HuH-7 (cell line): ENCODE measurements around the gene C6orf141.
A peak's percentile ranks its signal among the peaks of the same experiment; 100 is the strongest.

Experiments used
- DNase-seq: peaks from one replicate; pipeline ENCODE4 v3.0.0; 2011; ENCODE audit warnings: low spot score

Gene C6orf141

DNA sequence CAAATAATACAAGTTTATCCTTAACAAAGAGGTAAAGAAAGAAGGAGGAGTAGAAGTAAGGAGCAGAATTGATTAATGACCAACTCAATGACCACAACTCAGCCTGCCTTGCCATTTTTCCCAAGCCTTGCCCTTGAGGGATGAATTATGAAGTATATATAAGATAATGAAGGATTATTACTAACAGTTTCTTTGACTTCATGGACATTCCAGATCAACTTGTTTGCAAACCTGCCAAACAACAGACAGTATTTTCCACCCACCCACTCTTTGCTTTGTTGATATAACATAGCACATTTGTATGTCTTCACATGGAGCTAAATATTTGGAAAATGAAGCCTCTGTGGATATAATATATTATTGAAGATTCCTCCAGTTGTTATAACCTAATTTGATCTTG lies 9.9 kb upstream of the C6orf141 start:
- DNase-seq = no peak

DNA sequence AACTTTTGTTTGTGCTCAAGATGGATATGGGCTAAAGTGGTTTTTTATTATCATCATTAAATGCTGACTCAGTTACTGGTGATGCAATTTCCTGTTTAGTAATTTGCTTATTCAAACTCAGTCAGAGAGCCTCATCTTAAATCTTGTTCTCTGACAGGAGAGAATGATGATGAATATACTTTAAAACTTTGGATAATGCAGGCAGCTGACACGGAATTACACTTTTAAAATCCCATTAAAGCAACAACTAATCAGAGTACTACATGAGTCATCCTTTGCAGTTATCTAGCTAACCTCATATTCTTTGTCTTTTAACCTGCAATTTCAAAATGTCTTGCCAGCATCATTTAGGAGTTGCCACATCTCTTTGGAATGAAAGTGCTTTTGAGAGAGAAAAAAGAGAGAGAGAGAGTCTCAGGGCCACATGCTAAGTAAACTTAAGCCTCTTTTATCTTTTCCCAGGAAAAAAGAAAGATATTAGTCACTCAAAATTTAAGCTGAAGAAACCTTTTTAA lies 9.2 kb upstream of the C6orf141 start:
- no peak for DNase-seq

DNA sequence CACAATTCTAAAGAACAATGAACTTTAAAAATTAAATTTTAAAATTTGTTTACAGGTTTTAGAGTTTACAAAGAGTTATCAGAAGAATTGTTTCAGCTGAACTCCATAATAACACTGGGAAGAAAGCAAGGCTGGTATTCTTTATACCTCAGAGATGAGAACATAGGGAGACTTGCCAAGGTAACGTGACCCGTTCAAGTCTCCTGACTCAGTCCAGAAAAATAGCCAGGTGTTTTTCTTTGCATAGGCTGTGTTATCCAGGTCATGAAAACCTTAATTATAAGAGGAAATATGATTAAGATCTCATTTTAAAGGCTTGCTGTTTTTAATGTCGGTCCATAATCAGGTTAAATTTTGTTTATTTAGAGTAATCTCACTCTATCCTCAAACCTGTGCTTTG lies 8.5 kb upstream of the C6orf141 start:
- no peak for DNase-seq

DNA sequence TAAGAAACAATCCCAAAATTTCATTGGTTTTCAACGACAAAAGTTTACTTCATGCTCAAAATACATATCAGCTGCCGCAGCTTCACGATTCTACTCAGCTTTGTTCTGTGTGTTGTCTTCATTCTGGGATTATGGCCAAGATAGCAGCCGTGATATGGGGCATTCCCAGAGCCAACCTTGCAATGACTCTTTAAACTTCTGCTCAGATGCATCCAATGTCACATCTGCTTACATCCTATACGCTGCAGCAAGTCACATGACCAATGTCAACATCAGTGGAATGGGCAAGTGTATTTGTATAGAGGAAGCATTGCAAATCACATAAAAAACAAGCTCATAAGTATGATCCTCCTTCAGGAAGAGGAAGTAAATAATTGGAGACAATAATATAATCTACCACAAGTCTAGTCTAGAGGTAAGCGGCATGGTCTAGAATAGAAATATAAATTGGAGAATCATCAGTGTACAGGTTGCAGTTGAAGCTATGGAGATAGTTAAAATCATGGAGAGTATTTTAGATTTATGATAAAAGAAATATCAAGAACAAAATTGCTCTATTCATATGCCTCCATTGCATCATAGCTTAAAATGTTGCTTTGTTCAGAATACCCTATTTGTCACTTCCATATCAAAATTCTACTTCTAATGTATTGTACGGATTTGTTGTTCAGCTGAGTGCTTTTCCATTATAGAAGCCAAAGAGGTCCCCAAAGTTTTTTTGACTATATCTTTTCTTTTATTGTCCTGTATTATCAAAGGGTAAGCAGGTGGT lies 7.2 kb upstream of the C6orf141 start:
- DNase-seq = no peak

DNA sequence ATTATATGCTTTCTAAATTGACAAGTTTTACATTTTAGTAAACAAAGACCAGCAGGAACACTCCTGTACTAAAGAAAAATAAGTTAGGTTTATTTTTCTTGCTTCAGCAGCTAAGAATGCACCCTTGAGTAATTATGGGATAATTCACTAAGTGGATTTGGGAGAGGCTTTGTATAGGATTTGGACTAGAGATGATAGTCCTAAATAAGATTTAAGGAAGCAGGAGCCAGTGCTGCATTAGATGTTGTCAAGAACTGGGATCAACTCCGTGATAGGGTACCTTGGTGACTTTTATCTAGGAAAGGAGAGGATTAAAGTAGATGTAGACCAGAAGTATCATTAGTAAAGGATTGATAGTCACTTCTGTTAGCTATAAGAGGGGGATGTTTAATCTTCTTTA lies 4.1 kb upstream of the C6orf141 start:
- DNase-seq = no peak

DNA sequence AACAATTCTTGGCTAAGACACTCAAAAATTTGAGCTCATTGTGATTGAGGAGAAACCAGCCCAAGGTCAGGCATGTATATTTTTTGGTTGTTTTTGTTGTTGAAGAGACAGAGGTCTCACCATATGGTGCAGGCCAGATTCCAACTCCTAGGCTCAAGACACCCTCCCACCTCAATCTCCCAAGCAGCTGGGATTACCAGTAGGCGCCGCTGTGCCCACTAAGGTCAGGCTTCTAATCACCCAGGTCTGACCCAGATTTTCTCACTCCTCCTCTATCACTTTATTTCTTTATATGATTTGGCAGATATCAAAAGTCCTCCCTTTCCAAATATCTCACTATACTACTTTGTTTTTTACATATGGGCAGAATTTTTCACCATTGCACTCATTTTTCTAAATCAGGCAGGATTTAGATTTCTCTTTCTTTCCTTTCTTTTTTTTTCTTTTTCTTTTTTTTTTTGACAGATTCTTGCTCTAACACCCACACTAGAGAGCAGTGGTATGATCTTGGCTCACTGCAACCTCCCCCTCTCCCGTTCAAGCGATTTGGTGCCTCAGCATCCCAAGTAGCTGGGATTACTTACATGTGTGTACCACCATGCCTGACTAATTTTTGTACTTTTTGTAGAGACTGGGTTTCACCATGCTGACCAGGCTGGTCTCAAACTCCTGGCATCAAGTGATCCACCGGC lies 1.7 kb upstream of the C6orf141 start:
- no peak for DNase-seq

DNA sequence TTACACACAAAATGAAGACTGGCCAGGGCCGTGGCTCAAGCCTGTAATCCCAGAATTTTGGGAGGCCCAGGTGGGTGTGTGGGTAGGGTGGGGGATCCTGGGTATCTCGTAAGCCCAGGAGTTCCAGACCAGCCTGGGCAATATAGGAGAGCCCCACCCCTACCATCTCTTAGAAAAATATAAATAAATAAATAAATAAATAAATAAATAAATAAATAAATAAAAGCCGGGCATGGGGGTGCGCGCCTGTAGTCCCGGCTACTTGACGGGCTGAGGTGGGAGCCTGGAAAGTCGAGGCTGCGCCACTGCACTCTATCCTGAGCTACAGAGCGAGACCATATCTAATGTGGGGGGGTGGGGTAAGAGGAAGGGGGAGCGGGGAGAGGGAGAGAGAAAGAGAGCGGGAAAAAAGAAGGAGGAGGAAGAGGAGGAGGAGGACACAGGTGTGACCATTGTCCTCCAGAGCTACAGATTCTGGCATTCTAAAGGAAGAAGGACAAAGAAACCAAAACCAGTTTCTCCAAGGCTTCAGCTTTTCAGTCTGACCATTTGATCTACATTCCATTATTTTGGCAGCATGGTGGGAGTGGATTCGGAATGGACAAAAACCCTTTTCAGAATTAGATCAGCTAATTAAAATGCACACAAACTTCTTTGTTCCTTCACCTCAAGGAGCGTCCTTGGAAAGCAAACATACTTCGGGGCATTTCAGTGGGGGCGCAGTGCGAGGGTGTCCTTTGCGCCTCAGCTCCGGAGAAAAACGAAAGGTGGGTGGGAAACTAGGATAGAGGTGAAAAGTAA lies 577 bp upstream of the C6orf141 start:
- DNase-seq = no peak

DNA sequence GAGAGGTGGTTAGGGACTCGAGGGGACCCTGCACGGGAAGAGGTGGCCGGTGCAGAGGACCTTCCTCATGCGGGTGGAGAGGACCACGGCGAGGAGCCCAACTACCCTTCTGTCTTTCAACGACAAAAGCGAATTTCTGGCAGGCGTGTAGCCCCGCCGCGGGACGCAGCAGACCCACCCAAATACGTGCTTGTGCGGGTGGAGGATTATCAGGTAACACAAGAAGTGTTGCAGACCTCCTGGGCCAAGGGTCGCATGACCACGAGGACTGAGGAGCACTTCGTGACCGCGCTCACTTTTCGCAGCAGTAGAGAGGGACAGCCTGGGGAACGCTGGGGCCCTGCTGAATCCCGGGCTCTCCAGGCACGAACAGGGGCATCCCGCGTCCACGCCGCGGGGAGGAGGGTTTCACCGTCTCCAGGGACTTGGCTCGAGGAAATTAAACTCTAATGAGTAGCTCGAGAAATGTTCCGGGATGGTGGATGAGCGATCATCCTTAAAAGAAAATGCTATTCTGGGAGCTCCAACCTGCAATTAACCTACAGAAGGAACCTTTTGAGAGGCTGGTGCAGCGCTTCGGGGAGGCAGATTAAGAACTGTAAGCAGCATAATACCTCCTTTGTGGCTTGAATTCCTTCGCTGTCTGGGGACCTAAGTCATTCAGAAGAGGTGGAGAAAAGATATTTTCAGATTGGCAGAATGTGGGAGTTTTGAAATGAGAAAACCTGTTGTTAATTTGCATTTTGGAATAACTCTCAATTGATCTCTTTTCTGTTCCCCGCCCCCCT lies 804 bp downstream of the C6orf141 start:
- no peak for DNase-seq

DNA sequence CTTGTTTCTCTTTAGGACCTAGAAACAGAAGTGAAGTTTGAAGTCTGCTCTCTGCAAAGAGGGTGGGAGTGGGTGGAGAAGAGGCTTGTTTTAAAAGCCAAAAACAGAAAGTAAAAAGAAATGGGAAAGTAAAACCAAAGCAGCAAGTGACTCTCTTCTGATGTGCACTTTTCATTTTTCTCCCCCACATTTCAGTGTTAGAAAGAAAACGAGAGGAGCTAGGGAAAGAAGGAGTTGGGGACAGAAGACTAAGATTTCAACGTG lies 1.3 kb downstream of the C6orf141 start:
- no peak for DNase-seq

DNA sequence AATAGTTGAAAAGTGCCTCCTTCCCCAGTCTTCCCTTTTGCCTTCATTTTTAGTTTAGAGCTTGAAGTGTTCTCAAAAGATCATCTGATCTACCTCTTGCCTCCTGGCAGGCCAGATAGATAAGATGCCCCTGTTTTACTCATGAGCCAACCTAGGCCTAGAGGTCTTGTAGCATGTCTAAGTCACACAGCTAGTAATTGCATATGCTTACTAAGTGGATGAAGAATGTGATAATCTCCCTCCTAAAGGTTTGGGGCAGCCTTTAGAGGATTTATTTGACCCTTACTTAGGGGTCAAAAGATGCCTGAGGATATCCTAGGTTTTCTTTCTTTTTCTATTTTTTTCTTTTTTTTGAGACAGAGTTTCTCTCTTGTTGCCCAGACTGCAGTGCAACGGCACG lies 2.1 kb downstream of the C6orf141 start:
- no peak for DNase-seq

DNA sequence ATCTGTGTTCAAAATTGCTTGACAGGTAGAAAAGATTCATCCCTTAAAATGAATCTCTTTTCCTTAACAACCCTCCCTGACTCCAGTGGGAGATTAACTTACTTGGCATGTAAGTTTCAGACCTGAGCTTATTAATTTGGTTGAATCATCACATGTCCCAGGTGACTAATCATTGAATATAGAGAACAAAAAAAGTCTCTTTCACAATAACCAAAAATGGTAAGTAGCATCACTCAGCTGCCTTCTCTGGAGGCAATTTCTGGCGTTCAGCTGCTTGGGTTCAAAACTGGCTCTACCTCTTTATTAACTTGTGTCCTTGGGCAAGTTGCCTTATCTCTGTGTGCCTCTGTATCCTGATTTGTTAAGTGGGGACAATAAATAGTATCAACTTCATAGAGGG lies 2.9 kb downstream of the C6orf141 start:
- DNase-seq = no peak

DNA sequence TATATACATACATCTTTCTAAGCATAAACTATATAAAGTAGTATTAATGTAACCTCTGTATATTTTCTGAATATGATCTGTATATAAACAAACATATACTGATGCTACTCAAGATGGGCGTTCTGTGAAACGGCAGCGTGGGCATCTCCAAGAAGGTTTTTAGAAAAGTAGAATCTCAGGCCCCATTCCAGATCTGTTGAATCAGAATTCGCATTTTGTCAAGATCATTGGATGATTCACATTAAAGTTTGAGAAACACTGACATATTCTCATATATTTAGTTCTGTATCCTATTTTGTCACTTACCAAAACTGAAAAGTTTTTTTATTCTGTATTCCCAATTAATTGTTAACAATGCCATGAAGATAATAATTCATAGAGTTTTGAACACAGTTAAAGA lies 5.5 kb downstream of the C6orf141 start:
- no peak for DNase-seq

DNA sequence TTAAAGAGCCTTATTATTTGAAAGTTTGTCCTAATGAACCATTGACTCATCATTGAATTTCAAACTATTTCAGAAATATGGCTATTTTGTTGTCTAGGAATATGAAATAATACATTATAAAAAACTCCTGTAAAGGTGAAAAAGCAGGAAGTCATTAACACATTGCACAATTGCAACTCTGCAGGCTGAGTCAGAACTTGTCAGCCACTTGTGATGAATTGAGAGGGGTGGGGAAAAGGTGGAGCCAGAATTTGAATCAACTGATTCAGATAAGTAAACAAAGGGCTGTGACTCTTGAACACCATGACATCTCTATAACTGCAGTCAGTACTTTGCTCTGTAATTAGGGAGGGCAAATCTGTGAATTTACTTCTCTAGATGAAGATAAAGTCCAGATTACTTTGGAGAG lies 6.0 kb downstream of the C6orf141 start:
- peak; percentile 46 for DNase-seq

DNA sequence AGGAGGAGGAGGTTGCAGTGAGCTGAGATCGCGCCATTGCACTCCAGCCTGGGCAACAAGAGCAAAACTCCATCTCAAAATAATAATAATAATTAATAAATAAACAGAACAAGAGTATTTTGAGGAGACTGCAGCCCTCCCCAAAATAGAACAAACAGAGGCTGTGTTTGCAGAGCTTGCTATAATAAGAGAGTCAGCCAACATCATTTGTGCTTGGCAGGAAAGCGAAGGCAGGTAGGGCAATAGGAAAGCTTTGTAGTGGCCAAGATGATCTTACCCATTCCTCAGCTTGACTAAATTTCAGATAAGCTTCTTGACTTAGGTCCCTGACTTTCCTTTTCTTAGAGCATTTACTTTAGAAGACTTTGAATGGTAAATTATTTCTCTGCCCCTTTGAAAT lies 6.7 kb downstream of the C6orf141 start:
- DNase-seq = no peak

DNA sequence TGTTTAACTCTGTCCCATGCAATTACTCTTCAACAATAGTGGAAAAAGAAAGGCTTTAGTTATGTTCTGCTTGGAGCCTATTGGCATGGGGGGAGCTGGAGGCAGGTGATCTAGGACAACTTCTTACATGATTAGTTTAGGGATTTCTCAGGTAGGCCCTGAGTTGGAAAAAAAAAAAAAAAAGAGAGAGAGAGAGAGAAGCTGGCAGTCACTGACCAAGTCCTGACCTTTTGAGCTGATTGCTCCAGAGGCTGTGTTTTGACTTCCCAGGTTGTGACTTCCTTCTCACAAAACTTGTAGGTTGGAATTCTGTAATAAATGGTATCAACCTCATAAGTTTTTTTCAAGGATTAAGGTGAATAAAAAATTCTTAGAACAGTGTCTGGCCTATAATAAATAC lies 7.8 kb downstream of the C6orf141 start:
- no peak for DNase-seq

DNA sequence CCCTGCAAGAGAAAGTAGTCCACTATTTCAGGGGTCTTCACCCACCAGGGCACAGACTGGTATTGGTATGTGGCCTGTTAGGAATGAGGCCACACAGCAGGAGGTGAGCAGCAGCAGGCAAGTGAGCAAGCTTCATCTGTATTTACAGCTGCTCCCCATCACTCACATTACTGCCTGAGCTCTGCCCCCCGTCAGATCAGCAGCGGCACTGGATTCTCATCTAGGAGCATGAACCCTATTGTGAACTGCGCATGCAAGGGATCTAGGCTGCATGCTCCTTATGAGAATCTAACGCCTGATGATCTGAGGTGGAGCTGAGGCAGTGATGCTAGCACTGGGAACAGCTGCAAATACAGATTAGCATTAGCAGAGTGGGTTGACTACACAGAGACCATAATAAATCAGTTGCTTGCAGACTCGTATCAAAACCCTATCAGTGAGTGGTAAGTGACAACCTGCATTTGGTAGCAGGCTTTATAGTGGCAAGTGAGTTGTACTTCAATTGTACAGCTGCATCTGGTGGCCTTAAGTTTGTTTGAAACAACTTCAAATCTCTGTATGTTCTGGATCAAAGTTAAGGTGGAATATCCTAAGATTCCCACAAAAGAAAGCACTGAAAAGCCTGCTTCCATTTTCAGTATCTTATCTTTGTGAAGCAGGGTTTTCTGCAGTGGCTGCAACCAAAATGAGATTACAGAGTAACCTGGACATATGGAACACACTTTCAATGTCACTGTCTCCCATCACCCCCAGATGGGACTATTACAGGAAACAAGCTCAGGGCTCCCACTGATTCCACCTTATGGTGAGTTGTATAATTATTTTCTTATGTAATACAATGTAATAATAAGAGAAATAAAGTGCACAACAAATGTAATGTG lies 12.8 kb downstream of the C6orf141 start:
- DNase-seq = no peak

DNA sequence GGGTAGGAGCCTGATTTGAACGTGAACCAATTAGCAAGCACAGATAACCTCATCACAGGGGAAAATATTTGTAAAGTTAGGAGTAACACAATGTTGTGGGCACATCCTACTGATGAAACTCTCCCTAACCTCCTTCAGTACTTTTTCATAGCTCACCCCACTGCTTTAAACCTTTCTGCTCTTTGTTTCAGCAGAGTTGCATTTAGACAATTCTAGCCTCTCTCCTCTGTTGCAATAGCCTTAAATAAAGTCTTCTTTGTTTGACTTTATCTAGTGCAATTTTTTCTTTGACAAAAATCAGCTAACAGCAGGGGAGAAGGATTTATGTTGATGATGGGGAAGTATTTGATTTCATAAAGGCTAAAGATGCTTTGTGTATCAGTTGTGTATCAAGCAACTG lies 14.1 kb downstream of the C6orf141 start:
- DNase-seq = no peak

DNA sequence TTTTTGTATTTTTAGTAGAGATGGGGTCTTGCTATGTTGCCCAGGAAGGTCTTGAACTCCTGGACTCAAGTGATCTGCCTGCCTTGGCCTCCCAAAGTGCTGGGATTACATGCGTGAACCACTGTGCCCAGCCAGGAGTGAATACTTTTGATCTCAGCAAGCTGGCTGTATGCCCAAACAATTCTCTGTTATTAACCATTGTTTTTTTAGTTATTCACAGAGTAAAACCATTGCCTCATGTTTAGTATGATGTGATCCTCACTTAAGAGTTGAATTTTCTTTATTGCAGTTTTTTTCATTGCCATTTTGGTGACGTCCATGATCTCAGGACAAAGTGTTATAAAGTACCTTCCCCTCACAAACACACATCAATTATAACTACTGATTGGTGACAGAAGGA lies 14.8 kb downstream of the C6orf141 start:
- DNase-seq = no peak

DNA sequence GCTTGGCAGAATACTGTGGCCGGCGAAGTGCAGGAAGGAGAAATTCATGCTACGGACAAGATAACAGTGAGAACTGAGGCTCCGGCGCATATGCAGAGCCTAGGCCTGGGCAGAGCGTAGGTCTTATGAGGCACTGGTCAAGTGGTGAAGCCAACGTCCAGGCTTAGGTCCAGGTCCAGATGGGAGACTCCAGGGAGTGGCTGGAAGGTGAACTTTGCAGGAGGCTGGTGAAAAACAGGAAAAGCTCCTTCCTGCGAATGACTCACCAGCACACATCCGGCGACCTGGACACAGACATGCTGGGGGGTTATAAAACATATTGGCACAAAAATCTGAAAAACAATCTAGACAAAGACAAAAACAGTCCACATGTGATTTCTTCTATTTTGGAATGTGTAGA lies 15.4 kb downstream of the C6orf141 start:
- DNase-seq = no peak

DNA sequence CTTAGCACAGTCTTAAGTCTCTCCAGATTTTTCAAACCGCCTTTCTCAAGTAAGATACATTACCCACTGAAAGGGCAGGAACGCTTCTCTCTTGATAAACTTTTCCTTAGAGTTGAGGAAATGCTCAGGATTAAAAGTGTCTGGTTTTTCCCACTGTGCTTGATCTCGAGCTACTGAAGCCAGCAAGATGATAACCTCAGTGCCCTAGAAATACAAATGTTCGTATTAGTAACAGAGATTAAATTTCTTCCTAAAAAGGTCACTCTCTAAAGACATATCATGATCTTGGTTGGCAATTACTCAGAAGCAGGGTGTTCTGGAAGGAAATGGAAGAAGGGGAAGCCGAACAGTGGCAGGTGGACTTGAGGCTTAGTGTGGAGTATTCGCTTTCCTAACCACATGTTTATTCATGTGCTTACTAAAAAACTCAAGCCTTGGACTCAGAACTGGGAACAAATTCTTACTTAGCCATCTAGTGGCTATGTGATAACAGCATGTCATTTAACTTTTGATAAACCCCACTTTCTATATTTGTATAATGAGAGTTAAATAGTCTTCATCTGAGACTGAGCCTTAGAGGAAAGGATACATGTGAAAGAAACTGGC lies 20.1 kb downstream of the C6orf141 start:
- DNase-seq = no peak

DNA sequence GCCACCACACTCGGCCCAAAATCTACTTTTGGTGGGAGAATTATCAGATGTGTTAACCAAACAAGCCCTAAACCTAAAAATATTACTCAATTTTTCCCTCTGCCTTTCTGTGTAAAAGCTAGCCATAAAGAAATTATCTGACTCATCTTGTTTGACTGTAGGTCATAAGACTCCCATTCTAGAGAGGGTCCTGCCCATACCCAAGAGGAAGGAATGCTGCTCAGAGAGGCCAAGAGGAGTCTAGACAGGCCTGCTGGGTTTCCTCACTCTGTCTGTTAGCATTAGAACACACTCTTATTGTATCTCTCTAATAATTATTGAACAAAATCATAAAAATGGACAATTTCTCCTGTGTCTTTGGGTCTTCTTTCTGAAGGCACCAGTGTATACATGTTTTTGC lies 26.1 kb downstream of the C6orf141 start:
- DNase-seq = no peak
